Gastroesophageal sphincter (tissue), 4 donors: ENCODE data around the gene POLN. TPM values are rescaled to one million over a fixed set of nuclear protein-coding genes. Genes with fewer than 3 reads are reported as not detected.
A peak's percentile ranks its signal among the peaks of the same experiment; 100 is the strongest.

Experiments used
- ATAC-seq: fragments of 150-250 bp; one replicate; pipeline ENCODE4 v1.9.1; 2016; ENCODE audit warnings: mild to moderate bottlenecking, moderate library complexity
- H3K27ac ChIP-seq, 4 donors: fragments of 200-600 bp; sonication (generic) in 3 of 4; 1 replicate in 3 of 4; 2 replicates in 1 of 4; pipeline ENCODE4 v1.5.1; 2016 to 2019
- H3K27me3 ChIP-seq: fragments of 200-600 bp; sonication (generic); one replicate; pipeline ENCODE4 v1.5.1; 2019
- H3K36me3 ChIP-seq, 2 donors: fragments of 200-600 bp; sonication (generic); one replicate each; pipeline ENCODE4 v1.5.1; 2019; ENCODE audit warnings: control low read depth in 1 of 2
- H3K4me1 ChIP-seq, 3 donors: fragments of 200-600 bp; sonication (generic); 1 replicate in 2 of 3; 2 replicates in 1 of 3; pipeline ENCODE4 v1.5.1; 2016 to 2019; ENCODE audit warnings: control low read depth in 2 of 3
- H3K4me3 ChIP-seq, 2 donors: fragments of 200-600 bp; sonication (generic); one replicate each; pipeline ENCODE4 v1.5.1; 2019; ENCODE audit warnings: mild to moderate bottlenecking in 1 of 2, moderate library complexity in 1 of 2
- H3K9me3 ChIP-seq, 3 donors: fragments of 200-600 bp; sonication (generic); one replicate each; pipeline ENCODE4 v1.5.1; 2017 to 2019; ENCODE audit warnings: control low read depth in 2 of 3
- EP300 ChIP-seq: sonication (generic); formaldehyde crosslinking; IDR thresholded peaks from one replicate; pipeline ENCODE4 v1.6.1; 2017; ENCODE audit warnings: antibody characterized with exemption, mild to moderate bottlenecking
- POLR2A ChIP-seq, 2 donors: fragments of 450-650 bp; IDR thresholded peaks; one replicate each; pipeline ENCODE4 v1.6.1; 2017; ENCODE audit warnings: antibody characterized with exemption in 2 of 2, mild to moderate bottlenecking in 2 of 2, moderate library complexity in 1 of 2
- POLR2AphosphoS5 ChIP-seq: sonication (generic); formaldehyde crosslinking; IDR thresholded peaks from one replicate; pipeline ENCODE4 v1.6.1; 2017; ENCODE audit warnings: antibody characterized with exemption
- WGBS, 2 donors: methylation state at CpG; one replicate each; pipeline ENCODE4 v1.1.5; 2018; ENCODE audit warnings: low coverage in 1 of 2; 5-methylcytosine and 5-hydroxymethylcytosine counted together
- total RNA-seq, 4 donors: library from RNA; depleted of rRNA; stranded (reverse); fragments of >200 nt; gene quantifications; one replicate each; pipeline ENCODE4 v1.1.0, GENCODE V29; 2016
- TF ChIP-seq, protein P1 (sequence below), 4 experiments: fragments of 200-600 bp in 2 of 4; fragments of 450-650 bp in 2 of 4; sonication (generic) in 1 of 4; IDR thresholded peaks; one replicate each; pipeline ENCODE4 v1.5.1; 2017 to 2019; ENCODE audit warnings: antibody characterized with exemption in 4 of 4, mild to moderate bottlenecking in 2 of 4, moderate library complexity in 2 of 4

POLN gene
- total RNA-seq, 4 donors from 2014 or later, result 1.5 to 4.6 (median 2.6) TPM

DNA sequence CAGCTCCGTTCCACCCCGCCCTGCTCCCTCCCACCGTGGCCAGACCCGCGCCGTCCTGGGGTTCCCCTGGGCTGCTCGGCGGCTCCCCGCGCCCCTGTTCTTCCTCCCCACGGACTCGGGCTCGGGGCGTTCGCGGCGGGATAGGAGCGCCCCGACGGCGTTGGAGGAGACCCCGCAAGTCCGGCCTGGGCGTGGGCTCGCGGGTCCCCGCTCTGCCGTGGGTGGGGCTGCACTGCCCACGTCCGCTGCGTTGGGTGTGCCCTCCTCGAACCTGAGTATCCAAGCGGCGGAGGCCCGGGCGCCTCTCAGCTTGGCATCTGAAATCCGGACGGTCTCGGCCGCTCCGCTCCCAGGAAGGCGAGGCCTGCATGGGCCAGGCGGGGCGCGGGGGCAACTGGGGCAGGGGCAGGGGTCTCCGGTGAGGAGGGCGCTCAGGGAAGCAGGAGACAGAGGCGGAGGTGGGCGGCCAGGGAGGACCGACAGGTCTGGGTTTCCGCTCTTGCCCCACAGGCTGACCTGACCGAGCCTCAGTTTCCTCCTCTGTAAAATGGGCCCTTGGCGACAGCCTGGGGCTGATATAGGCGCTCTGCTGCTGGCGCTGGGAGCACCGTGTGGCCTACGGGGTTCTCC, 194.8 kb downstream of the POLN start:
- Histone ChIP-seq H3K36me3 (no peaks in the 10 kb centered on the region), H3K27me3 (peaks cover 87% of the 10 kb centered on the region), H3K4me1 (peaks cover 0 to 8% (median 5%) of the 10 kb centered on the region in 3 donors), H3K4me3 (no peak overlapping the region), H3K27ac (no peak overlapping the region), H3K9me3 (peaks cover 0 to 5% (median 0%) of the 10 kb centered on the region in 3 donors)
- TF ChIP-seq EP300 (no peak), POLR2AphosphoS5 (no peak), POLR2A (IDR thresholded peaks at IDR 0.05) (no peak)
- TF ChIP-seq, protein P1, sequence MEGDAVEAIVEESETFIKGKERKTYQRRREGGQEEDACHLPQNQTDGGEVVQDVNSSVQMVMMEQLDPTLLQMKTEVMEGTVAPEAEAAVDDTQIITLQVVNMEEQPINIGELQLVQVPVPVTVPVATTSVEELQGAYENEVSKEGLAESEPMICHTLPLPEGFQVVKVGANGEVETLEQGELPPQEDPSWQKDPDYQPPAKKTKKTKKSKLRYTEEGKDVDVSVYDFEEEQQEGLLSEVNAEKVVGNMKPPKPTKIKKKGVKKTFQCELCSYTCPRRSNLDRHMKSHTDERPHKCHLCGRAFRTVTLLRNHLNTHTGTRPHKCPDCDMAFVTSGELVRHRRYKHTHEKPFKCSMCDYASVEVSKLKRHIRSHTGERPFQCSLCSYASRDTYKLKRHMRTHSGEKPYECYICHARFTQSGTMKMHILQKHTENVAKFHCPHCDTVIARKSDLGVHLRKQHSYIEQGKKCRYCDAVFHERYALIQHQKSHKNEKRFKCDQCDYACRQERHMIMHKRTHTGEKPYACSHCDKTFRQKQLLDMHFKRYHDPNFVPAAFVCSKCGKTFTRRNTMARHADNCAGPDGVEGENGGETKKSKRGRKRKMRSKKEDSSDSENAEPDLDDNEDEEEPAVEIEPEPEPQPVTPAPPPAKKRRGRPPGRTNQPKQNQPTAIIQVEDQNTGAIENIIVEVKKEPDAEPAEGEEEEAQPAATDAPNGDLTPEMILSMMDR (IDR thresholded peaks at IDR 0.05), result no peak
- peak; percentile 23 for ATAC-seq
- 80% methylated on average over 1 of the region's 57 CpGs; no CpG with 5 or more reads in 1 of the 2 donors for WGBS, 2 donors

DNA sequence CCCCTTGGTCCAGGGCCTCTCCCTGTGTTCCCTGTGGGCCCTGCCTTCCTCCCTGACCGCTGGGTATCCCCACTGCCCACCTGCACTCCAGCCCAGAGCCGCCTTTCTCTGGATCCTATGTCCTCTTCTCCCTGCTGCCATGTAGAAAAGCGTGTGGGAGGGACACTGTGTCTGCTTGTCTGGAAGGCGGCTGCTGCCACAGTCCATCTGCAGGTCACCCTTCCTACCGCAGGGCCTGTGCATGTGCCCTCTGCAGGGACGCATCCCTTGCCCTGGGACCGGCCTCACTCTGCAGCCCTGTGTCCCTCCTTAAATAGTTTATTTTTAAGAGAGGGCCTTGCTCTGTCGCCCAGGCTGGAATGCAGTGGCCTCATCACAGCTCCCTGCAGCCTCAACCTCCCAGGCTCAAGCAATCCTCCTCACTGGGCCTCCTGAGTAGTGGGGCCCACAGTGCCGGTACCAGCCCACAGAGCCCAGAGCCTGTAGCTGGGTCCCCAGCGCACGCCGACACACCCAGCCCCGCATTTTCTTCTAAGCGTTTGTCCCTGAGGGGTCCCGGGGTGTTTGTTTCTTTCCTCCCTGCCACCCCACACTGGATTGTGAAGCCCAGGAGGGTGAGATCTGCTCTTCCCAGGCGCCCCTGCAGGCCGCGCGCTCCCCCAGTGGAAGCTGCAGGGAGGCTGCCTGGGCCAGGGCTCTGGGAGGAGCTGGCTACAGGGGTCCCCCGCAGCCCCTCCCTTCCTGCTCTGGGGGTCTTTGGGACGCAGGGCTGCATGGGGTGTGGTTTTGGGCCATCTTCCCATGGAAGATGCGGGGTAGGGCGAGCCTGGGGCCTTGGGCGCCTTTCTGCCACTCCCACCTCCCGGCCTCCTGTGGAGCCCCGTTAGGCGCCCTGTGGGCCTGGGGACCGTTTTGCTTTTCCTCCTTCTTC, 195.6 kb downstream of the POLN start:
- Histone ChIP-seq H3K4me3 (no peak overlapping the region), H3K27ac (no peak overlapping the region), H3K9me3 (peaks cover 0 to 5% (median 0%) of the 10 kb centered on the region in 3 donors), H3K4me1 (peaks cover 0 to 17% (median 10%) of the 10 kb centered on the region in 3 donors), H3K27me3 (peaks cover 87% of the 10 kb centered on the region), H3K36me3 (no peaks in the 10 kb centered on the region)
- 78 to 80% methylated on average over 1 to 10 of the region's 28 CpGs for WGBS, 2 donors
- TF ChIP-seq POLR2A (IDR thresholded peaks at IDR 0.05), result no peak
- TF ChIP-seq, protein P1 (IDR thresholded peaks at IDR 0.05), result no peak
- TF ChIP-seq POLR2AphosphoS5, result no peak
- TF ChIP-seq EP300, result no peak
- no peak for ATAC-seq

DNA sequence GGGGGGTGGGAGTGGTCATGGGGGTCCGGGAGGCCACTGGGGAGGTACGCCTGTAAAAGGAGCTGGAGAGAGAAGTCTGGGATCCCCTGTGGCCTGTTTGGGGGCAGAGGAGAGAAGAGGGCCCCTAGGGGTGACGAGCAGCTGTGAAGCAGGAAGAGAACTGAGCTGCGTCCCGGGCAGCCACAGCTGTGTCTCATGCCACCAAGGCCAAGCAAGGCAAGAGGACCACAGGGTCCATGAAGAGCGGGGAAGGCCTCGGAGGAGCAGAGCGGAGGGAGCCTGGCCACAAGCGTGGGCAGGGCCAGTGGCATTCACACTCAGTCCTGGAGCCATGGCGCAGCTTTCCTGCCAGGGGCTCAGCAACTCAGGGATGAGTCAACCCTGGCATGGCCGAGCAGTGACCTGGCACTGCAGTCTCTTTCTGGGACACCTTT, 196.4 kb downstream of the POLN start:
- H3K27ac ChIP-seq, result no peak overlapping the region
- TF ChIP-seq POLR2A (IDR thresholded peaks at IDR 0.05) (no peak), EP300 (no peak), POLR2AphosphoS5 (no peak)
- TF ChIP-seq, protein P1 (IDR thresholded peaks at IDR 0.05), result no peak
- peaks cover 0 to 5% (median 0%) of the 10 kb centered on the region in 3 donors for H3K9me3 ChIP-seq
- H3K4me3 ChIP-seq, result no peak overlapping the region
- peaks cover 87% of the 10 kb centered on the region for H3K27me3 ChIP-seq
- H3K36me3 ChIP-seq, result no peaks in the 10 kb centered on the region
- ATAC-seq, result no peak
- 61 to 83% methylated on average over 1 to 6 of the region's 11 CpGs for whole genome bisulfite sequencing, 2 donors
- peaks cover 0 to 24% (median 17%) of the 10 kb centered on the region in 3 donors for H3K4me1 ChIP-seq

DNA sequence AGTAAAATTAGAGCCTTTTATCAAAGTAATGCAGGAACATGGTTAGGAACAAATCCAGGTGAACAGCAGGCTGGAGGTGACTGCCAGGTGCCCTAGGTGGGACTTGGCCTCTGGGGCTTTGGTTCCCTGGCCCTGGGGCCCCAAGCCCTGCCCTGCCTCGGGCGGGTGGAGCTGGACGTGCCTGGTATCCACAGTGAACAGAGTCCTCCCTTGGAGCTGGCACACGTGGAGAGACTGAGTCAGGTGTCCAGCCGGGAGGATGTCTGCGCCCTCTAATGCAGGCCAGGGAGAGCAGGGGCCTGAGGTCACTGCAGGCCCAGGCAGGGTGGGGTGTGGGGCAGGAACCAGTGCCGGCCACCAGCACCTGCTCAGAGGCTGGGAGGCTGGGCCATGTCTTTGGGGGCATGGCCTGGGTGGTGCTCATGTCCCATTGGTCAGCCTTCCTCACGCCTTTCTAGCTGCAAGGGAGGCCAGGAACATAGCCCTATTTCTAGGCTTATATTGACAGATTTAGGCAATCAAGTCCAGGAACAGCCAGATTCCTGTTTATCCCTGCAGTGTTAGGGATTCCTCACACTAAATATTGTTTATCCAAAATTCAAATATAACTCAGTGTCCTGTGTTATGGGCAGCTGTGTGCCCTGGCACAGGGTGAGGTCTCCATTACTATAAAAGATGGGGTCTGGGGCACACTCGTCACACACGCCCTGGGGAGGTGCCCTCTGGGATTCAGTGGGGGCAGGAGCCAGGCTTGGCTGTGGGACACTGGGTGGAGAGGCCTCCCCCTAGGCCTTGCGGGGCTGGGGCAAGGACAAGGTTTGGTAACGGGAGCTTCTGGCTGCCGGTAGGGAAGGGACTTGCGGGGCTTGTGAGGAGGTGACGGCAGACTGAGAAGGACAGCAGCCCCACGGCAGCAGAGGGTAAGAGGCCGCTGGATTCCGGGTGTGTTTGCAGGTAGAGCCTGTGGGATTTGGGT, 197.1 kb downstream of the POLN start:
- H3K9me3 ChIP-seq, result peaks cover 0 to 5% (median 0%) of the 10 kb centered on the region in 3 donors
- no peak overlapping the region for H3K27ac ChIP-seq
- no peaks in the 10 kb centered on the region for H3K36me3 ChIP-seq
- H3K4me1 ChIP-seq, result peaks cover 0 to 29% (median 21%) of the 10 kb centered on the region in 3 donors
- H3K27me3 ChIP-seq, result peaks cover 94% of the 10 kb centered on the region
- H3K4me3 ChIP-seq, result no peak overlapping the region
- WGBS, 2 donors, result 74% methylated on average over 4 of the region's 18 CpGs; no CpG with 5 or more reads in 1 of the 2 donors
- no peak for ATAC-seq
- TF ChIP-seq, protein P1 (IDR thresholded peaks at IDR 0.05), result no peak
- no peak for TF ChIP-seq POLR2AphosphoS5
